Suprapubic skin (tissue), 4 donors: Measurements from ENCODE around the gene BCHE. TPM values are rescaled to one million over a fixed set of nuclear protein-coding genes. Genes with fewer than 3 reads are reported as not detected.

Experiments used
- DNase-seq, 2 donors: peaks; one replicate each; pipeline ENCODE4 v3.0.0-alpha.2; 2019; ENCODE audit warnings: low spot score in 2 of 2
- H3K27ac ChIP-seq: fragments of 200-600 bp; sonication (generic); one replicate; pipeline ENCODE4 v1.5.1; 2019
- H3K27me3 ChIP-seq: fragments of 200-600 bp; sonication (generic); one replicate; pipeline ENCODE4 v1.5.1; 2019
- H3K36me3 ChIP-seq: fragments of 200-600 bp; sonication (generic); one replicate; pipeline ENCODE4 v1.5.1; 2019
- H3K4me1 ChIP-seq: fragments of 200-600 bp; sonication (generic); one replicate; pipeline ENCODE4 v1.5.1; 2019
- H3K4me3 ChIP-seq: fragments of 200-600 bp; sonication (generic); one replicate; pipeline ENCODE4 v1.5.1; 2019; ENCODE audit warnings: mild to moderate bottlenecking
- H3K9me3 ChIP-seq: fragments of 200-600 bp; sonication (generic); one replicate; pipeline ENCODE4 v1.5.1; 2019
- EP300 ChIP-seq: sonication (generic); formaldehyde crosslinking; IDR thresholded peaks from one replicate; pipeline ENCODE4 v1.6.1; 2017; ENCODE audit warnings: antibody characterized with exemption
- POLR2A ChIP-seq, 2 donors: fragments of 450-650 bp; IDR thresholded peaks; one replicate each; pipeline ENCODE4 v1.6.1; 2017; ENCODE audit warnings: antibody characterized with exemption in 2 of 2, mild to moderate bottlenecking in 2 of 2, moderate library complexity in 2 of 2
- POLR2AphosphoS5 ChIP-seq, 3 donors: sonication (generic); formaldehyde crosslinking; IDR thresholded peaks; one replicate each; pipeline ENCODE4 v1.6.1; 2017; ENCODE audit warnings: antibody characterized with exemption in 3 of 3
- WGBS: methylation state at CpG from one replicate; pipeline ENCODE4 v1.1.5; 2018; 5-methylcytosine and 5-hydroxymethylcytosine counted together
- total RNA-seq, 4 donors: library from RNA; depleted of rRNA; stranded (reverse); fragments of >200 nt; gene quantifications; one replicate each; pipeline ENCODE4 v1.1.0, GENCODE V29; 2016
- TF ChIP-seq, protein P1 (sequence below), 2 donors: fragments of 200-600 bp in 1 of 2; fragments of 450-650 bp in 1 of 2; sonication (generic) in 1 of 2; IDR thresholded peaks; one replicate each; pipeline ENCODE4 v1.5.1; 2016 to 2019; ENCODE audit warnings: antibody characterized with exemption in 2 of 2, mild to moderate bottlenecking in 1 of 2, moderate library complexity in 1 of 2

BCHE gene
- total RNA-seq, 4 donors from 2014 or later: 4.6 to 6.4 (median 5.3) TPM

- Histone ChIP-seq H3K36me3 (no peaks in the 10 kb centered on the region), H3K27ac (no peak overlapping the region), H3K27me3 (no peaks in the 10 kb centered on the region), H3K4me1 (no peaks in the 10 kb centered on the region), H3K4me3 (no peak overlapping the region), H3K9me3 (no peaks in the 10 kb centered on the region)
- 90% methylated on average over 4 of the region's 4 CpGs for WGBS
- no peak for DNase-seq
- TF ChIP-seq EP300: no peak
- TF ChIP-seq POLR2A (IDR thresholded peaks at IDR 0.05): no peak
- no peak for TF ChIP-seq POLR2AphosphoS5 (IDR thresholded peaks at IDR 0.05)
- TF ChIP-seq, protein P1, sequence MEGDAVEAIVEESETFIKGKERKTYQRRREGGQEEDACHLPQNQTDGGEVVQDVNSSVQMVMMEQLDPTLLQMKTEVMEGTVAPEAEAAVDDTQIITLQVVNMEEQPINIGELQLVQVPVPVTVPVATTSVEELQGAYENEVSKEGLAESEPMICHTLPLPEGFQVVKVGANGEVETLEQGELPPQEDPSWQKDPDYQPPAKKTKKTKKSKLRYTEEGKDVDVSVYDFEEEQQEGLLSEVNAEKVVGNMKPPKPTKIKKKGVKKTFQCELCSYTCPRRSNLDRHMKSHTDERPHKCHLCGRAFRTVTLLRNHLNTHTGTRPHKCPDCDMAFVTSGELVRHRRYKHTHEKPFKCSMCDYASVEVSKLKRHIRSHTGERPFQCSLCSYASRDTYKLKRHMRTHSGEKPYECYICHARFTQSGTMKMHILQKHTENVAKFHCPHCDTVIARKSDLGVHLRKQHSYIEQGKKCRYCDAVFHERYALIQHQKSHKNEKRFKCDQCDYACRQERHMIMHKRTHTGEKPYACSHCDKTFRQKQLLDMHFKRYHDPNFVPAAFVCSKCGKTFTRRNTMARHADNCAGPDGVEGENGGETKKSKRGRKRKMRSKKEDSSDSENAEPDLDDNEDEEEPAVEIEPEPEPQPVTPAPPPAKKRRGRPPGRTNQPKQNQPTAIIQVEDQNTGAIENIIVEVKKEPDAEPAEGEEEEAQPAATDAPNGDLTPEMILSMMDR (IDR thresholded peaks at IDR 0.05): no peak
These were observed 48.7 kb downstream of the BCHE start for GRCh38 chr3:165788531-165788930.

DNA sequence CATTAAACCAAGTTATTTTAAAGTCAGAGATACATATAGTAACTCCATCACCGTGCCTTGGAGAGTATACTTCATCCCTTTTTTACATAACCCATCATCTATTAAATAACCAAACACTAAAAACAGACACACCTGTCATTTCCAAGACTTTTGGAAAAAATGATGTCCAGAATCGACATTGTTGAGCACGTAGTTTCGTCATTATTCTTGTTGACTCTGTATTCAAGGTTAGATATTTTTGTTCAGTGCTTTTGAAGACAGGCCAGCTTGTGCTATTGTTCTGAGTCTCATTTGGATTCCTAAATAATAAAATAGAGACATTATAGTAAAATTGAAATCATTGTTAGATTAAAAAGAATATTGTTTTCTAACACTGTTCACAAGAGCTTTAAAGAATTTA is 51.2 kb downstream of the BCHE start:
- TF ChIP-seq, protein P1 (IDR thresholded peaks at IDR 0.05): no peak
- TF ChIP-seq POLR2AphosphoS5 (IDR thresholded peaks at IDR 0.05): no peak
- no peak for TF ChIP-seq EP300
- no peak for TF ChIP-seq POLR2A (IDR thresholded peaks at IDR 0.05)
- Histone ChIP-seq H3K4me3 (no peak overlapping the region), H3K27me3 (no peaks in the 10 kb centered on the region), H3K9me3 (no peaks in the 10 kb centered on the region), H3K27ac (no peak overlapping the region), H3K4me1 (no peaks in the 10 kb centered on the region), H3K36me3 (no peaks in the 10 kb centered on the region)
- WGBS: 91% methylated on average over 4 of the region's 4 CpGs
- DNase-seq: no peak

GRCh38 chr3:165784337-165784736 is 52.9 kb downstream of the BCHE start:
- TF ChIP-seq, protein P1 (IDR thresholded peaks at IDR 0.05): no peak
- TF ChIP-seq POLR2AphosphoS5 (IDR thresholded peaks at IDR 0.05) (no peak), EP300 (no peak), POLR2A (IDR thresholded peaks at IDR 0.05) (no peak)
- no peak overlapping the region for H3K27ac ChIP-seq
- H3K27me3 ChIP-seq: no peaks in the 10 kb centered on the region

GRCh38 chr3:165783383-165783782 is 53.8 kb downstream of the BCHE start:
- TF ChIP-seq POLR2AphosphoS5 (IDR thresholded peaks at IDR 0.05): no peak
- no peak for DNase-seq
- no peaks in the 10 kb centered on the region for H3K9me3 ChIP-seq
- no peaks in the 10 kb centered on the region for H3K36me3 ChIP-seq
- no peaks in the 10 kb centered on the region for H3K27me3 ChIP-seq
- H3K4me1 ChIP-seq: no peaks in the 10 kb centered on the region
- H3K4me3 ChIP-seq: no peak overlapping the region
- WGBS: 66% methylated on average over 1 of the region's 1 CpG
- no peak overlapping the region for H3K27ac ChIP-seq

More at GRCh38 chr3:165784337-165784736, 52.9 kb downstream of the BCHE start:
- Histone ChIP-seq H3K36me3 (no peaks in the 10 kb centered on the region), H3K4me3 (no peak overlapping the region), H3K4me1 (no peaks in the 10 kb centered on the region), H3K9me3 (no peaks in the 10 kb centered on the region)
- 90% methylated on average over 3 of the region's 3 CpGs for WGBS
- no peak for DNase-seq

GRCh38 chr3:165778891-165779290 is 58.3 kb downstream of the BCHE start:
- 95% methylated on average over 2 of the region's 2 CpGs for WGBS
- Histone ChIP-seq H3K4me3 (no peak overlapping the region), H3K4me1 (no peaks in the 10 kb centered on the region), H3K27me3 (no peaks in the 10 kb centered on the region), H3K36me3 (no peaks in the 10 kb centered on the region), H3K27ac (no peak overlapping the region), H3K9me3 (no peaks in the 10 kb centered on the region)
- DNase-seq: no peak
- TF ChIP-seq POLR2AphosphoS5 (IDR thresholded peaks at IDR 0.05) (no peak), EP300 (no peak), POLR2A (IDR thresholded peaks at IDR 0.05) (no peak)
- TF ChIP-seq, protein P1 (IDR thresholded peaks at IDR 0.05): no peak

GRCh38 chr3:165778456-165778855 is 58.8 kb downstream of the BCHE start:
- no peaks in the 10 kb centered on the region for H3K36me3 ChIP-seq
- no peak overlapping the region for H3K27ac ChIP-seq
- no peaks in the 10 kb centered on the region for H3K27me3 ChIP-seq
- no peak for TF ChIP-seq EP300
- no peak for TF ChIP-seq POLR2A (IDR thresholded peaks at IDR 0.05)
- no peak for TF ChIP-seq POLR2AphosphoS5 (IDR thresholded peaks at IDR 0.05)
- TF ChIP-seq, protein P1 (IDR thresholded peaks at IDR 0.05): no peak
- no peak overlapping the region for H3K4me3 ChIP-seq
- no peaks in the 10 kb centered on the region for H3K4me1 ChIP-seq
- no peaks in the 10 kb centered on the region for H3K9me3 ChIP-seq
- DNase-seq: no peak
